DND-41 (cell line): ENCODE data around the gene RELL1.

Experiments
- EZH2 ChIP-seq: IDR thresholded peaks from 3 replicates; pipeline ENCODE4 v1.6.1; 2012; ENCODE audit warnings: borderline replicate concordance, low read depth, mild to moderate bottlenecking, moderate library complexity, low read length, inconsistent platforms; ENCODE audit not compliant: severe bottlenecking
- TF ChIP-seq, protein P1 (sequence below): IDR thresholded peaks from 2 replicates; pipeline ENCODE4 v1.5.1; 2012; ENCODE audit warnings: borderline replicate concordance, low read length, moderate library complexity, mild to moderate bottlenecking; ENCODE audit not compliant: poor library complexity, severe bottlenecking; ENCODE audit errors: extremely low read depth

DNA sequence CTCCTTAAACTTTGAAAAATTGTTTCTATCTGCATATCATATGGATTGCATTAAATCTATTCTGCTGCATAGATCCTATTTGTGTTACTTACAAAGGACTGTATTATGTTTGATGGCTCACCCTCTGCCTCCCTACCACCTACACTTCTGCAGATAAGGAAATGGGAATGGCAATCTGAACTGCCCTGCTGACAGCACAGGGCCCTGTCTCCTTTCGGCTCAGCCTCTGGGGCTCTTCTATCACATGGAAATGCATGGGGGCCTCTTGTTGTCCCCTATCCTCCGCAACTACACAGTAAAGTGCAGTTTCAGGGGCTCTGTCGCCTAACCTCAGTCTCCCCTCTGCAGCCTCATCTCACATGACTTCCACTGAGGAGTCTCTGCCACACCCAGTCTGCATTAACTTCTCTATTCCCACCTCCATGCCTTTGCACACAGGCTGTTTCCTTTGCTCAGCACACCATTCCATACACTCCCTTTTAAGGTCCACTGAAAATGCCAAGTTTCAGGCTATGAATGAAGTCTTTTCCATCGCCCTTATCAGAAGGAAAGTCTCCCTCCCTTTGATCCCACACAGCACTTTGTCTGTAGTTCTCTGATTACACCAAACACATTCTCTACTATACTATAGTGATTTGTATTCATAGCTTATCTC, 12.5 kb downstream of the RELL1 start:
- TF ChIP-seq, protein P1, sequence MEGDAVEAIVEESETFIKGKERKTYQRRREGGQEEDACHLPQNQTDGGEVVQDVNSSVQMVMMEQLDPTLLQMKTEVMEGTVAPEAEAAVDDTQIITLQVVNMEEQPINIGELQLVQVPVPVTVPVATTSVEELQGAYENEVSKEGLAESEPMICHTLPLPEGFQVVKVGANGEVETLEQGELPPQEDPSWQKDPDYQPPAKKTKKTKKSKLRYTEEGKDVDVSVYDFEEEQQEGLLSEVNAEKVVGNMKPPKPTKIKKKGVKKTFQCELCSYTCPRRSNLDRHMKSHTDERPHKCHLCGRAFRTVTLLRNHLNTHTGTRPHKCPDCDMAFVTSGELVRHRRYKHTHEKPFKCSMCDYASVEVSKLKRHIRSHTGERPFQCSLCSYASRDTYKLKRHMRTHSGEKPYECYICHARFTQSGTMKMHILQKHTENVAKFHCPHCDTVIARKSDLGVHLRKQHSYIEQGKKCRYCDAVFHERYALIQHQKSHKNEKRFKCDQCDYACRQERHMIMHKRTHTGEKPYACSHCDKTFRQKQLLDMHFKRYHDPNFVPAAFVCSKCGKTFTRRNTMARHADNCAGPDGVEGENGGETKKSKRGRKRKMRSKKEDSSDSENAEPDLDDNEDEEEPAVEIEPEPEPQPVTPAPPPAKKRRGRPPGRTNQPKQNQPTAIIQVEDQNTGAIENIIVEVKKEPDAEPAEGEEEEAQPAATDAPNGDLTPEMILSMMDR: no peak
- no peak for TF ChIP-seq EZH2
